ENCODE measurements around the gene SPINK6. TPM values are rescaled to one million over a fixed set of nuclear protein-coding genes. Genes with fewer than 3 reads are reported as not detected.

SPINK6 gene
- total and polyA plus RNA-seq, 2 of the 8 experiments (the other 6 are each of a cell fraction or from before 2014, with no cell fraction given): not detected

DNA sequence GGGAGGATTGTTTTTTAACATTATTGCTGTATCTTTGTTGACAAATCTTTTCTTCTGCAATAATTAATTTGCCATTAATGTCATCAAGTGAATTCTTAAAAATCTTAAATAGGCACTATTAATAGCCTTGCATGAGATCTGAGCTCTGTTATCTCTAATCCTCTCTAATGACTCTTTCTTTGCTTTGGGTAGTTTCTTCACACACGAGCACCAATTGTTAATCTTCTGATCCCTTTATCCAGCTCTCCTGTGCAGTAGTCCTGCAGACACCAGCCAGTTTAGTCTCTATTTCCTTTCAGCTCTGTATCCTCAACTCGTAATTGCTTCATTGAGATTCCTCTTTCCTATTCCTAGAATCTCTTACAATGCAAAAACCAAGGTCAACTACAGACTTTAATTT, 26.4 kb upstream of the SPINK6 start (continued):
- TF ChIP-seq TBP (IDR thresholded peaks at IDR 0.05; ENCODE audit: low read depth, low read length): no peak

Data from H1 (cell line).